ENCODE measurements around the gene CANT1.

DNA sequence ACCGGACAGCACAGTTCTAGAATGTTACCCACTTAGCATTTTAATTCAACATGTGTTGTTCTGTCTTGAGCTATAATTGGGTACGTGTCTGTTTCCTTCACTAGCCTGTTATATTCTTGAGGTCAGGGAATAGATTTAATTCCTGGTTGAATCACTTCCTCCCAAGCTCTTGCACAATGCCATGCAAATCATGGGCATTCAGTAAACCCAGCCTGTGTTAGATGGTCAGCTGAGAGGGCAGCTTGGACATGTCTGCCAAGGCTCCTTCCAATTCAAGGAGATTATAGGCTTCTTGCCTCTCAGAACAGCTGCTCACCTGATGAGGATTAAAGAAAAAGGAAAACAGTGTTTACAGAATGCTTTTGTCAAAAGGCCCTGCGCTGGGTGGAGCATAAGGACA lies 27.0 kb upstream of the CANT1 start:
- TF ChIP-seq SIN3A (IDR thresholded peaks at IDR 0.05; ENCODE audit: borderline replicate concordance, insufficient read depth, low read length), result no peak
- TF ChIP-seq POLR2AphosphoS5 (IDR thresholded peaks at IDR 0.05; ENCODE audit: low read depth, low read length), result no peak
- TF ChIP-seq TAF1 (IDR thresholded peaks at IDR 0.05; ENCODE audit: borderline replicate concordance, insufficient read depth, low read length), result no peak
- TF ChIP-seq, protein P1, sequence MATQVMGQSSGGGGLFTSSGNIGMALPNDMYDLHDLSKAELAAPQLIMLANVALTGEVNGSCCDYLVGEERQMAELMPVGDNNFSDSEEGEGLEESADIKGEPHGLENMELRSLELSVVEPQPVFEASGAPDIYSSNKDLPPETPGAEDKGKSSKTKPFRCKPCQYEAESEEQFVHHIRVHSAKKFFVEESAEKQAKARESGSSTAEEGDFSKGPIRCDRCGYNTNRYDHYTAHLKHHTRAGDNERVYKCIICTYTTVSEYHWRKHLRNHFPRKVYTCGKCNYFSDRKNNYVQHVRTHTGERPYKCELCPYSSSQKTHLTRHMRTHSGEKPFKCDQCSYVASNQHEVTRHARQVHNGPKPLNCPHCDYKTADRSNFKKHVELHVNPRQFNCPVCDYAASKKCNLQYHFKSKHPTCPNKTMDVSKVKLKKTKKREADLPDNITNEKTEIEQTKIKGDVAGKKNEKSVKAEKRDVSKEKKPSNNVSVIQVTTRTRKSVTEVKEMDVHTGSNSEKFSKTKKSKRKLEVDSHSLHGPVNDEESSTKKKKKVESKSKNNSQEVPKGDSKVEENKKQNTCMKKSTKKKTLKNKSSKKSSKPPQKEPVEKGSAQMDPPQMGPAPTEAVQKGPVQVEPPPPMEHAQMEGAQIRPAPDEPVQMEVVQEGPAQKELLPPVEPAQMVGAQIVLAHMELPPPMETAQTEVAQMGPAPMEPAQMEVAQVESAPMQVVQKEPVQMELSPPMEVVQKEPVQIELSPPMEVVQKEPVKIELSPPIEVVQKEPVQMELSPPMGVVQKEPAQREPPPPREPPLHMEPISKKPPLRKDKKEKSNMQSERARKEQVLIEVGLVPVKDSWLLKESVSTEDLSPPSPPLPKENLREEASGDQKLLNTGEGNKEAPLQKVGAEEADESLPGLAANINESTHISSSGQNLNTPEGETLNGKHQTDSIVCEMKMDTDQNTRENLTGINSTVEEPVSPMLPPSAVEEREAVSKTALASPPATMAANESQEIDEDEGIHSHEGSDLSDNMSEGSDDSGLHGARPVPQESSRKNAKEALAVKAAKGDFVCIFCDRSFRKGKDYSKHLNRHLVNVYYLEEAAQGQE (IDR thresholded peaks at IDR 0.05; ENCODE audit: insufficient read depth in 1 of 2, low read depth in 2 of 2, low read length in 2 of 2), result no peak
- TF ChIP-seq FOXP2 (optimal IDR thresholded peaks at IDR 0.05; ENCODE audit: borderline replicate concordance, extremely low read depth, extremely low read length, insufficient read depth), result no peak
